Amygdala (tissue), 56 donors: ENCODE results near the gene SYNPR.

Experiments
- DNase-seq, 56 donors: peaks; one replicate each; lab custom pipeline; 2025; lab: John Stamatoyannopoulos, UW

SYNPR gene

GRCh38 chr3:63303238-63303637 lies 25.1 kb downstream of the SYNPR start:
- DNase-seq: no peak

GRCh38 chr3:63304421-63304820 lies 26.3 kb downstream of the SYNPR start:
- no peak for DNase-seq

- no peak for DNase-seq
These were observed 30.0 kb downstream of the SYNPR start for GRCh38 chr3:63308072-63308471.

- DNase-seq: no peak
These were observed 31.7 kb downstream of the SYNPR start for GRCh38 chr3:63309768-63310167.

- DNase-seq: no peak
These were observed 45.7 kb downstream of the SYNPR start for GRCh38 chr3:63323766-63324165.

- DNase-seq: peak in 2 of 56 donors; percentile 3 to 4
These were observed 46.5 kb downstream of the SYNPR start for GRCh38 chr3:63324621-63325020.

GRCh38 chr3:63325386-63325785 lies 47.3 kb downstream of the SYNPR start:
- no peak for DNase-seq

- no peak for DNase-seq
These were observed 50.3 kb downstream of the SYNPR start for GRCh38 chr3:63328365-63328764.

- no peak for DNase-seq
These were observed 53.4 kb downstream of the SYNPR start for GRCh38 chr3:63331520-63331919.

- no peak for DNase-seq
These were observed 55.7 kb downstream of the SYNPR start for GRCh38 chr3:63333815-63334214.

- no peak for DNase-seq
These were observed 60.2 kb downstream of the SYNPR start for GRCh38 chr3:63338351-63338750.

- DNase-seq: peak in 40 of 56 donors; percentile 1 to 69 (median 25)
These were observed 65.6 kb downstream of the SYNPR start for GRCh38 chr3:63343674-63344073.

GRCh38 chr3:63344661-63345060 lies 66.6 kb downstream of the SYNPR start:
- DNase-seq: no peak

GRCh38 chr3:63349583-63350573 lies 71.8 kb downstream of the SYNPR start:
- peak in 15 of 56 donors; percentile 3 to 48 (median 15) for DNase-seq

- peak in 2 of 56 donors; percentile 8 to 28 for DNase-seq
These were observed 73.3 kb downstream of the SYNPR start for GRCh38 chr3:63351159-63352007.

GRCh38 chr3:63352008-63352279 lies 73.8 kb downstream of the SYNPR start:
- DNase-seq: no peak

GRCh38 chr3:63353383-63353782 lies 75.3 kb downstream of the SYNPR start:
- no peak for DNase-seq

- no peak for DNase-seq
These were observed 76.1 kb downstream of the SYNPR start for GRCh38 chr3:63354160-63354559.

GRCh38 chr3:63355809-63356208 lies 77.7 kb downstream of the SYNPR start:
- DNase-seq: no peak

- DNase-seq: no peak
These were observed 86.4 kb downstream of the SYNPR start for GRCh38 chr3:63364495-63364894.

GRCh38 chr3:63364910-63365309 lies 86.8 kb downstream of the SYNPR start:
- DNase-seq: no peak

GRCh38 chr3:63365671-63366070 lies 87.6 kb downstream of the SYNPR start:
- DNase-seq: no peak
